ENCODE data around the gene PHLPP1.

The PHLPP1 gene

GRCh38 chr18:62812242-62812641 is 96.9 kb downstream of the PHLPP1 start:
- no peak for DNase-seq

- no peak for DNase-seq
Observed at GRCh38 chr18:62812876-62813275, 97.5 kb downstream of the PHLPP1 start.

- DNase-seq, result no peak
Observed at GRCh38 chr18:62814132-62814759, 98.9 kb downstream of the PHLPP1 start.

GRCh38 chr18:62825382-62825781 is 110.0 kb downstream of the PHLPP1 start:
- peak; percentile 13 for DNase-seq

GRCh38 chr18:62827397-62827796 is 112.1 kb downstream of the PHLPP1 start:
- DNase-seq, result peak; percentile 45

- DNase-seq, result no peak
Observed at GRCh38 chr18:62828091-62828640, 112.8 kb downstream of the PHLPP1 start.

- no peak for DNase-seq
Observed at GRCh38 chr18:62828852-62829251, 113.5 kb downstream of the PHLPP1 start.

GRCh38 chr18:62829936-62830335 is 114.6 kb downstream of the PHLPP1 start:
- DNase-seq, result no peak

- DNase-seq, result peak; percentile 23
Observed at GRCh38 chr18:62832282-62832681, 116.9 kb downstream of the PHLPP1 start.

GRCh38 chr18:62833494-62833893 is 118.2 kb downstream of the PHLPP1 start:
- no peak for DNase-seq

- no peak for DNase-seq
Observed at GRCh38 chr18:62834715-62835114, 119.4 kb downstream of the PHLPP1 start.

GRCh38 chr18:62837011-62837410 is 121.7 kb downstream of the PHLPP1 start:
- no peak for DNase-seq

- DNase-seq, result no peak
Observed at GRCh38 chr18:62838475-62839098, 123.2 kb downstream of the PHLPP1 start.

- DNase-seq, result no peak
Observed at GRCh38 chr18:62839874-62840713, 124.8 kb downstream of the PHLPP1 start.

- no peak for DNase-seq
Observed at GRCh38 chr18:62841405-62841804, 126.1 kb downstream of the PHLPP1 start.

- no peak for DNase-seq
Observed at GRCh38 chr18:62842898-62843297, 127.6 kb downstream of the PHLPP1 start.

GRCh38 chr18:62844850-62845643 is 129.7 kb downstream of the PHLPP1 start:
- peak; percentile 22 for DNase-seq

- DNase-seq, result no peak
Observed at GRCh38 chr18:62846313-62846712, 131.0 kb downstream of the PHLPP1 start.

- DNase-seq, result no peak
Observed at GRCh38 chr18:62847081-62847480, 131.7 kb downstream of the PHLPP1 start.

GRCh38 chr18:62848946-62849345 is 133.6 kb downstream of the PHLPP1 start:
- DNase-seq, result no peak

GRCh38 chr18:62850619-62851306 is 135.4 kb downstream of the PHLPP1 start:
- no peak for DNase-seq

- no peak for DNase-seq
Observed at GRCh38 chr18:62852851-62853250, 137.5 kb downstream of the PHLPP1 start.

Data from NCI-H146 (cell line).